Endothelial cell of umbilical vein (primary cell): ENCODE measurements around the gene TOX2. TPM values are rescaled to one million over a fixed set of nuclear protein-coding genes. Genes with fewer than 3 reads are reported as not detected.

Source experiments
- BruUV-seq: library from RNA; stranded (reverse); fragments of 400-500 nt; replicated peaks from 2 replicates; lab custom pipeline; 2021; lab: Mats Ljungman, UMichigan
- CTCF ChIA-PET: fragments of 300-600, 350-600 bp; sonication (Branson Sonifier 250); formaldehyde crosslinking; loops from one replicate; lab custom pipeline; 2021; ENCODE audit warnings: antibody characterized with exemption, inconsistent platforms; lab: Charles Lee
- POLR2A ChIA-PET: fragments of 300-600, 350-600 bp; sonication (Branson Sonifier 250); formaldehyde crosslinking; loops from one replicate; lab custom pipeline; 2021; ENCODE audit warnings: antibody characterized with exemption, inconsistent platforms; lab: Charles Lee
- DNase-seq: peaks from one replicate; pipeline ENCODE4 v3.0.0-alpha.2; 2011; ENCODE audit warnings: low read depth, low spot score
- FAIRE-seq: peaks from 2 replicates; lab custom pipeline; 2011; peaks lifted over from hg19 to GRCh38; lab: Jason Lieb, UNC
- H2AFZ ChIP-seq: 2 replicates; pipeline ENCODE4 v1.6.0; 2012; ENCODE audit warnings: low read depth, low read length, control low read depth, inconsistent platforms
- H3K27ac ChIP-seq: 2 replicates; pipeline ENCODE4 v1.5.1; 2011; ENCODE audit warnings: low read depth, mild to moderate bottlenecking, control low read depth, low read length, moderate library complexity; ENCODE audit not compliant: insufficient read depth
- H3K27me3 ChIP-seq, 2 experiments: 2 replicates each; pipeline versions ENCODE4 v1.6.0 to v1.6.1; 2011; ENCODE audit warnings: low read length in 2 of 2, mixed read lengths in 1 of 2; ENCODE audit not compliant: control insufficient read depth in 2 of 2, insufficient read depth in 2 of 2
- H3K36me3 ChIP-seq, 2 experiments: 2 replicates in 1 of 2; 3 replicates in 1 of 2; pipeline ENCODE4 v1.5.1; 2011; ENCODE audit warnings: low read length in 2 of 2, mild to moderate bottlenecking in 1 of 2, moderate library complexity in 1 of 2; ENCODE audit not compliant: control insufficient read depth in 2 of 2, insufficient read depth in 2 of 2; ENCODE audit errors: extremely low read depth in 1 of 2
- H3K4me1 ChIP-seq: 3 replicates; pipeline ENCODE4 v1.5.1; 2011; ENCODE audit warnings: mild to moderate bottlenecking, low read length; ENCODE audit not compliant: control insufficient read depth, insufficient read depth; ENCODE audit errors: extremely low read depth
- H3K4me2 ChIP-seq: 2 replicates; pipeline ENCODE4 v1.6.1; 2011; ENCODE audit warnings: low read length, control low read depth, mixed read lengths; ENCODE audit not compliant: insufficient read depth
- H3K4me3 ChIP-seq, 3 experiments: fragments of 200-600 bp in 1 of 3; sonication (generic), shearing (Covaris generic) in 1 of 3; replicated peaks in 1 of 3; 2 replicates each; pipeline ENCODE4 v1.5.1; 2011 to 2016; ENCODE audit warnings: control low read depth in 3 of 3, low read length in 3 of 3, mild to moderate bottlenecking in 2 of 3, inconsistent platforms in 1 of 3, low read depth in 1 of 3, moderate library complexity in 1 of 3; ENCODE audit not compliant: insufficient read depth in 1 of 3
- H3K79me2 ChIP-seq: 2 replicates; pipeline ENCODE4 v1.6.0; 2012; ENCODE audit warnings: low read length, inconsistent platforms; ENCODE audit not compliant: control insufficient read depth, insufficient read depth
- H3K9ac ChIP-seq: replicated peaks from 2 replicates; pipeline ENCODE3; 2011; ENCODE audit warnings: low read length, control low read depth; ENCODE audit not compliant: insufficient read depth; ENCODE audit errors: extremely low read depth
- H3K9me1 ChIP-seq: replicated peaks from 3 replicates; pipeline ENCODE4 v1.6.0; 2011; ENCODE audit warnings: mild to moderate bottlenecking, low read length; ENCODE audit not compliant: control insufficient read depth, insufficient read depth; ENCODE audit errors: extremely low read depth
- H3K9me3 ChIP-seq: replicated peaks from 2 replicates; pipeline ENCODE4 v1.5.1; 2012; ENCODE audit warnings: low read length, inconsistent platforms; ENCODE audit not compliant: control insufficient read depth, insufficient read depth
- H4K20me1 ChIP-seq: replicated peaks from 2 replicates; pipeline ENCODE3; 2011; ENCODE audit warnings: mild to moderate bottlenecking, low read length; ENCODE audit not compliant: control insufficient read depth, insufficient read depth; ENCODE audit errors: extremely low read depth
- EZH2 ChIP-seq: IDR thresholded peaks from 2 replicates; pipeline ENCODE4 v1.6.1; 2012; ENCODE audit warnings: borderline replicate concordance, low read depth, mild to moderate bottlenecking, moderate library complexity, low read length, inconsistent platforms; ENCODE audit not compliant: severe bottlenecking
- FOS ChIP-seq: IDR thresholded peaks from 2 replicates; pipeline ENCODE4 v1.6.1; 2011; ENCODE audit warnings: mild to moderate bottlenecking, low read length, moderate library complexity, borderline replicate concordance; ENCODE audit not compliant: insufficient read depth
- GATA2 ChIP-seq: IDR thresholded peaks from 2 replicates; pipeline ENCODE4 v1.7.0; 2011; ENCODE audit warnings: low read depth, mild to moderate bottlenecking, moderate library complexity, mixed read lengths, low read length; ENCODE audit not compliant: insufficient read length, insufficient read depth
- JUN ChIP-seq: IDR thresholded peaks from 2 replicates; pipeline ENCODE4 v1.6.1; 2011; ENCODE audit warnings: borderline replicate concordance, low read depth; ENCODE audit not compliant: insufficient read length, insufficient read depth
- MYC ChIP-seq: IDR thresholded peaks from one replicate; pipeline ENCODE4 v1.6.1; 2011; ENCODE audit warnings: mild to moderate bottlenecking, low read depth, low read length
- POLR2A ChIP-seq: IDR thresholded peaks from 2 replicates; pipeline ENCODE4 v1.6.1; 2012; ENCODE audit warnings: low read depth, mild to moderate bottlenecking, control low read depth, low read length
- POLR2AphosphoS5 ChIP-seq: IDR thresholded peaks from 2 replicates; pipeline ENCODE4 v1.6.1; 2012; ENCODE audit warnings: low read depth, mild to moderate bottlenecking, control low read depth, low read length, moderate library complexity; ENCODE audit not compliant: insufficient read depth
- dilution Hi-C: fragments of 300-500 bp; cut with MboI; formaldehyde crosslinking; loops from one replicate; pipeline ENCODE4 v1.15.0; 2019; ENCODE audit warnings: low sequenced_read_pairs; ENCODE audit not compliant: extremely low pct_ligation_motif_present
- intact Hi-C: fragments of 100-400 bp; cut with micrococcal nuclease; formaldehyde crosslinking; loops from one replicate; pipeline ENCODE4 v1.10.0; 2022
- polyA plus RNA-seq, 4 experiments: library from polyadenylated mRNA; depleted of rRNA in 3 of 4; stranded (reverse) in 3 of 4; unstranded in 1 of 4; fragments of >200 nt; gene quantifications; 2 replicates each; pipeline versions ENCODE4 v1.2.1 to v1.2.3, GENCODE V29; 2011 to 2012; ENCODE audit warnings: missing spikeins in 1 of 4
- total RNA-seq: library from RNA; stranded (reverse); gene quantifications from 2 replicates; pipeline ENCODE4 v1.2.3, GENCODE V29; 2021
- TF ChIP-seq, protein P1 (sequence below), 2 donors: IDR thresholded peaks; 1 replicate in 1 of 2; 2 replicates in 1 of 2; pipeline ENCODE4 v1.5.1; 2011; ENCODE audit warnings: low read length in 2 of 2, mild to moderate bottlenecking in 2 of 2, moderate library complexity in 2 of 2, control low read depth in 1 of 2, inconsistent platforms in 1 of 2, low read depth in 1 of 2; ENCODE audit not compliant: insufficient read depth in 1 of 2; ENCODE audit errors: extremely low read depth in 1 of 2
- TF ChIP-seq, protein P2 (sequence below): IDR thresholded peaks from 2 replicates; pipeline ENCODE4 v1.6.1; 2011; ENCODE audit not compliant: insufficient read depth, insufficient read length

The TOX2 gene
- total and polyA plus RNA-seq, 2 donors (not counting 3 experiments of a cell fraction or from before 2014, with no cell fraction given) = 7.0 to 18.6 TPM

DNA sequence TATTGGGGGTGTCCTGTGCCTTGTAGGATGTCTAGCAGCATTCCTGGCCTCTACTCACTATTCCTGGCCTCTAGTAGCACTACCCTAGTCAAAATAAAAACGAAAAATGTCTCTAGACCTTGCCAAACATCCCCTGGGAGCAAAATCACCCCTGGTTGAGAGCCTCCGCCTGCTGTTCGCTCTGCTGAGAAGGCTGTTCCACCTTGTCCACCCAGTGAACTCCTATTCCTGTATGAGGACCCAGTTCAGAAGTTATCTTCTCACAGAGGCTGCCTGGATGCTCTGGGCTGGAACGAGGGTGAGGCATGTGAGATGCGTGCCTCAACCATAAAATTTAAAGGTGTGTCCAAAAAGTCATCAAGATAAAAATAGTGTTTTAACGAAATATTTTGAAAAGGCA is 101.9 kb downstream of the TOX2 start:
- Histone ChIP-seq H4K20me1 (no peaks in the 10 kb centered on the region), H3K27me3 (no peaks in the 10 kb centered on the region), H3K4me2 (no peak overlapping the region), H3K27ac (no peak overlapping the region), H3K9ac (no peak overlapping the region), H2AFZ (no peak overlapping the region), H3K4me3 (no peak overlapping the region), H3K9me3 (no peaks in the 10 kb centered on the region), H3K79me2 (no peaks in the 10 kb centered on the region), H3K9me1 (no peaks in the 10 kb centered on the region), H3K36me3 (no peaks in the 10 kb centered on the region), H3K4me1 (peaks cover 39% of the 10 kb centered on the region)
- DNase-seq (no peak), FAIRE-seq (no peak)
- ChIA-PET CTCF (no interaction called here), POLR2A (no interaction called here)
- TF ChIP-seq, protein P1, sequence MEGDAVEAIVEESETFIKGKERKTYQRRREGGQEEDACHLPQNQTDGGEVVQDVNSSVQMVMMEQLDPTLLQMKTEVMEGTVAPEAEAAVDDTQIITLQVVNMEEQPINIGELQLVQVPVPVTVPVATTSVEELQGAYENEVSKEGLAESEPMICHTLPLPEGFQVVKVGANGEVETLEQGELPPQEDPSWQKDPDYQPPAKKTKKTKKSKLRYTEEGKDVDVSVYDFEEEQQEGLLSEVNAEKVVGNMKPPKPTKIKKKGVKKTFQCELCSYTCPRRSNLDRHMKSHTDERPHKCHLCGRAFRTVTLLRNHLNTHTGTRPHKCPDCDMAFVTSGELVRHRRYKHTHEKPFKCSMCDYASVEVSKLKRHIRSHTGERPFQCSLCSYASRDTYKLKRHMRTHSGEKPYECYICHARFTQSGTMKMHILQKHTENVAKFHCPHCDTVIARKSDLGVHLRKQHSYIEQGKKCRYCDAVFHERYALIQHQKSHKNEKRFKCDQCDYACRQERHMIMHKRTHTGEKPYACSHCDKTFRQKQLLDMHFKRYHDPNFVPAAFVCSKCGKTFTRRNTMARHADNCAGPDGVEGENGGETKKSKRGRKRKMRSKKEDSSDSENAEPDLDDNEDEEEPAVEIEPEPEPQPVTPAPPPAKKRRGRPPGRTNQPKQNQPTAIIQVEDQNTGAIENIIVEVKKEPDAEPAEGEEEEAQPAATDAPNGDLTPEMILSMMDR (IDR thresholded peaks at IDR 0.05; ENCODE audit: extremely low read depth in 1 of 2, insufficient read depth in 1 of 2, low read depth in 1 of 2, low read length in 2 of 2) = no peak
- TF ChIP-seq POLR2AphosphoS5 = no peak
- no peak for TF ChIP-seq MYC
- no peak for TF ChIP-seq GATA2
- TF ChIP-seq FOS = no peak
- TF ChIP-seq POLR2A = no peak
- no peak for TF ChIP-seq JUN
- no peak for TF ChIP-seq EZH2
- TF ChIP-seq, protein P2, sequence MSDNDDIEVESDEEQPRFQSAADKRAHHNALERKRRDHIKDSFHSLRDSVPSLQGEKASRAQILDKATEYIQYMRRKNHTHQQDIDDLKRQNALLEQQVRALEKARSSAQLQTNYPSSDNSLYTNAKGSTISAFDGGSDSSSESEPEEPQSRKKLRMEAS = no peak
- intact Hi-C loops = loop anchor here (5.0 kb wide), 1 partner anchor 56 kb away; no protein-coding TSS in a partner anchor
- dilution Hi-C loops = no loop called here
- BruUV-seq = no TSS peak
